Endodermal cell (in vitro differentiated cells): Measurements from ENCODE around the gene PROC. TPM values are rescaled to one million over a fixed set of nuclear protein-coding genes. Genes with fewer than 3 reads are reported as not detected.

ENCODE experiments used
- DNase-seq: peaks from one replicate; pipeline ENCODE4 v3.0.0-alpha.2; 2017
- H3K27ac ChIP-seq: 2 replicates; pipeline ENCODE4 v1.5.1; 2013; ENCODE audit warnings: mild to moderate bottlenecking, low read depth, low read length, moderate library complexity
- H3K27me3 ChIP-seq: 2 replicates; pipeline ENCODE4 v1.6.1; 2013; ENCODE audit warnings: mild to moderate bottlenecking, low read length, moderate library complexity; ENCODE audit not compliant: insufficient read depth, control insufficient read depth, poor library complexity, severe bottlenecking
- H3K36me3 ChIP-seq: 2 replicates; pipeline ENCODE4 v1.7.0; 2013; ENCODE audit warnings: mild to moderate bottlenecking, low read length, moderate library complexity; ENCODE audit not compliant: control insufficient read depth, insufficient read depth
- H3K4me1 ChIP-seq: one replicate; pipeline ENCODE4 v1.7.0; 2013; ENCODE audit warnings: low read length; ENCODE audit not compliant: control insufficient read depth, insufficient read depth
- H3K4me3 ChIP-seq: 2 replicates; pipeline ENCODE4 v1.5.1; 2013; ENCODE audit warnings: mild to moderate bottlenecking, low read length, moderate library complexity
- H3K9ac ChIP-seq: 2 replicates; pipeline ENCODE4 v1.6.1; 2013; ENCODE audit warnings: mild to moderate bottlenecking, low read length, moderate library complexity; ENCODE audit not compliant: poor library complexity, severe bottlenecking; ENCODE audit errors: extremely low read depth
- H3K9me3 ChIP-seq: 2 replicates; pipeline ENCODE4 v1.6.1; 2013; ENCODE audit warnings: mild to moderate bottlenecking, low read length, moderate library complexity; ENCODE audit not compliant: control insufficient read depth
- H3K27ac Mint-ChIP-seq: 2 replicates; pipeline ENCODE4 v1.8.0; 2020; ENCODE audit warnings: mixed read lengths
- H3K27me3 Mint-ChIP-seq: 2 replicates; pipeline ENCODE4 v1.8.0; 2021; ENCODE audit warnings: mild to moderate bottlenecking, mixed read lengths; ENCODE audit not compliant: insufficient read depth
- H3K36me3 Mint-ChIP-seq: 2 replicates; pipeline ENCODE4 v1.8.0; 2020; ENCODE audit warnings: low read depth, mixed read lengths
- H3K4me1 Mint-ChIP-seq: 2 replicates; pipeline ENCODE4 v1.8.0; 2020; ENCODE audit warnings: mixed read lengths
- H3K4me3 Mint-ChIP-seq: 2 replicates; pipeline ENCODE4 v1.8.0; 2020; ENCODE audit warnings: mild to moderate bottlenecking, moderate library complexity, mixed read lengths
- H3K9me3 Mint-ChIP-seq: 2 replicates; pipeline ENCODE4 v1.8.0; 2020; ENCODE audit warnings: mild to moderate bottlenecking, mixed read lengths
- CTCF ChIP-seq: fragments of 200-600 bp; sonication (generic); conservative IDR thresholded peaks from 2 replicates; pipeline ENCODE4 v1.5.0; 2021; ENCODE audit warnings: antibody characterized with exemption, mild to moderate bottlenecking
- WGBS, 2 experiments: methylation state at CpG; one replicate each; pipeline versions ENCODE4 v1.1.5 to v1.1.7; 2013; ENCODE audit warnings: missing lambda C conversion rate in 2 of 2, mixed read lengths in 1 of 2; ENCODE audit not compliant: insufficient coverage in 1 of 2, insufficient read length in 1 of 2; 5-methylcytosine and 5-hydroxymethylcytosine counted together
- total RNA-seq, 2 donors: library from RNA; stranded (reverse); fragmentation: NEBNext Ultra II Directional in 1 of 2; extraction: Animal tissue kit (Norgen Biotek cat#: 25700) in 1 of 2; gene quantifications; 2 replicates in 1 of 2; 3 replicates in 1 of 2; pipeline ENCODE4 v1.2.1, GENCODE V29; 2021

Gene PROC
- total RNA-seq, 2 donors from 2014 or later: 0.46 to 0.51 TPM

GRCh38 chr2:127386764-127387654, 31.2 kb upstream of the PROC start:
- 2 to 8% methylated on average over 9 to 53 of the region's 58 CpGs for WGBS, 2 experiments
- peaks cover 23% of the 10 kb centered on the region for H3K4me1 Mint-ChIP-seq

GRCh38 chr2:127387655-127388422, 30.4 kb upstream of the PROC start, which contains the start of gene MAP3K2:
Gene MAP3K2, minus strand, starts transcription at chr2:127387975. Its CDS starts 44,846 bp downstream, at chr2:127343129.
- Mint-ChIP-seq H3K27me3 (no peaks in the 10 kb centered on the region), H3K36me3 (peaks cover 14% of the 10 kb centered on the region), H3K4me1 (peaks cover 23% of the 10 kb centered on the region), H3K4me3 (peak within 1 kb of the TSS; percentile 66), H3K27ac (peak within 1 kb of the TSS; percentile 94), H3K9me3 (peaks cover 2% of the 10 kb centered on the region)
- DNase-seq: peak; percentile 97
- Histone ChIP-seq H3K9me3 (no peaks in the 10 kb centered on the region), H3K4me3 (peak within 1 kb of the TSS; percentile 91), H3K9ac (peak within 1 kb of the TSS; percentile 82), H3K36me3 (no peaks in the 10 kb centered on the region), H3K4me1 (no peaks in the 10 kb centered on the region), H3K27me3 (no peaks in the 10 kb centered on the region), H3K27ac (peak within 1 kb of the TSS; percentile 98)
- WGBS, 2 experiments: 0 to 1% methylated on average over 15 to 100 of the region's 100 CpGs
- no peak for TF ChIP-seq CTCF

More at GRCh38 chr2:127386764-127387654, 31.2 kb upstream of the PROC start:
- Histone ChIP-seq H3K36me3 (no peaks in the 10 kb centered on the region), H3K9me3 (no peaks in the 10 kb centered on the region), H3K27ac (peak overlapping the region; percentile 98), H3K4me3 (peak overlapping the region; percentile 91), H3K27me3 (no peaks in the 10 kb centered on the region), H3K4me1 (no peaks in the 10 kb centered on the region), H3K9ac (peak overlapping the region; percentile 82)
- H3K27me3 Mint-ChIP-seq: no peaks in the 10 kb centered on the region
- peaks cover 10% of the 10 kb centered on the region for H3K36me3 Mint-ChIP-seq
- DNase-seq: peak; percentile 92
- peak overlapping the region; percentile 66 for H3K4me3 Mint-ChIP-seq
- no peak for TF ChIP-seq CTCF
- no peaks in the 10 kb centered on the region for H3K9me3 Mint-ChIP-seq
- H3K27ac Mint-ChIP-seq: peak overlapping the region; percentile 79

- no peaks in the 10 kb centered on the region for H3K27me3 ChIP-seq
- Mint-ChIP-seq H3K9me3 (peaks cover 4% of the 10 kb centered on the region), H3K27me3 (no peaks in the 10 kb centered on the region), H3K27ac (peak overlapping the region; percentile 94), H3K36me3 (peaks cover 18% of the 10 kb centered on the region), H3K4me3 (peak overlapping the region; percentile 66), H3K4me1 (peaks cover 23% of the 10 kb centered on the region)
- H3K27ac ChIP-seq: no peak overlapping the region
- no peaks in the 10 kb centered on the region for H3K36me3 ChIP-seq
- peak overlapping the region; percentile 54 for H3K9ac ChIP-seq
- TF ChIP-seq CTCF: no peak
- H3K9me3 ChIP-seq: peaks cover 2% of the 10 kb centered on the region
- 59 to 61% methylated on average over 5 to 8 of the region's 8 CpGs for WGBS, 2 experiments
- H3K4me1 ChIP-seq: no peaks in the 10 kb centered on the region
- DNase-seq: peak; percentile 50
- peak overlapping the region; percentile 73 for H3K4me3 ChIP-seq
Observed at GRCh38 chr2:127388423-127389164, 29.6 kb upstream of the PROC start.
